ENCODE results near the gene NLRP9. TPM values are rescaled to one million over a fixed set of nuclear protein-coding genes. Genes with fewer than 3 reads are reported as not detected.

Gene NLRP9
- total RNA-seq, 1 experiment from 2014 or later = not detected

GRCh38 chr19:55674841-55675660, 63.2 kb downstream of the NLRP9 start, which contains the start of gene EPN1 (continued):
- TF ChIP-seq, protein P1, sequence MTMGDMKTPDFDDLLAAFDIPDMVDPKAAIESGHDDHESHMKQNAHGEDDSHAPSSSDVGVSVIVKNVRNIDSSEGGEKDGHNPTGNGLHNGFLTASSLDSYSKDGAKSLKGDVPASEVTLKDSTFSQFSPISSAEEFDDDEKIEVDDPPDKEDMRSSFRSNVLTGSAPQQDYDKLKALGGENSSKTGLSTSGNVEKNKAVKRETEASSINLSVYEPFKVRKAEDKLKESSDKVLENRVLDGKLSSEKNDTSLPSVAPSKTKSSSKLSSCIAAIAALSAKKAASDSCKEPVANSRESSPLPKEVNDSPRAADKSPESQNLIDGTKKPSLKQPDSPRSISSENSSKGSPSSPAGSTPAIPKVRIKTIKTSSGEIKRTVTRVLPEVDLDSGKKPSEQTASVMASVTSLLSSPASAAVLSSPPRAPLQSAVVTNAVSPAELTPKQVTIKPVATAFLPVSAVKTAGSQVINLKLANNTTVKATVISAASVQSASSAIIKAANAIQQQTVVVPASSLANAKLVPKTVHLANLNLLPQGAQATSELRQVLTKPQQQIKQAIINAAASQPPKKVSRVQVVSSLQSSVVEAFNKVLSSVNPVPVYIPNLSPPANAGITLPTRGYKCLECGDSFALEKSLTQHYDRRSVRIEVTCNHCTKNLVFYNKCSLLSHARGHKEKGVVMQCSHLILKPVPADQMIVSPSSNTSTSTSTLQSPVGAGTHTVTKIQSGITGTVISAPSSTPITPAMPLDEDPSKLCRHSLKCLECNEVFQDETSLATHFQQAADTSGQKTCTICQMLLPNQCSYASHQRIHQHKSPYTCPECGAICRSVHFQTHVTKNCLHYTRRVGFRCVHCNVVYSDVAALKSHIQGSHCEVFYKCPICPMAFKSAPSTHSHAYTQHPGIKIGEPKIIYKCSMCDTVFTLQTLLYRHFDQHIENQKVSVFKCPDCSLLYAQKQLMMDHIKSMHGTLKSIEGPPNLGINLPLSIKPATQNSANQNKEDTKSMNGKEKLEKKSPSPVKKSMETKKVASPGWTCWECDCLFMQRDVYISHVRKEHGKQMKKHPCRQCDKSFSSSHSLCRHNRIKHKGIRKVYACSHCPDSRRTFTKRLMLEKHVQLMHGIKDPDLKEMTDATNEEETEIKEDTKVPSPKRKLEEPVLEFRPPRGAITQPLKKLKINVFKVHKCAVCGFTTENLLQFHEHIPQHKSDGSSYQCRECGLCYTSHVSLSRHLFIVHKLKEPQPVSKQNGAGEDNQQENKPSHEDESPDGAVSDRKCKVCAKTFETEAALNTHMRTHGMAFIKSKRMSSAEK (CRISPR knock-in tag; IDR thresholded peaks at IDR 0.05; ENCODE audit: borderline replicate concordance) = no peak
- TF ChIP-seq ESRRA (CRISPR knock-in tag; IDR thresholded peaks at IDR 0.05; ENCODE audit: borderline replicate concordance) = peak; percentile 79; the same call in 1 of the 2 replicates
- TF ChIP-seq ZNF512 (CRISPR knock-in tag; IDR thresholded peaks at IDR 0.05; ENCODE audit: borderline replicate concordance) = no peak
- TF ChIP-seq CREM (CRISPR knock-in tag; IDR thresholded peaks at IDR 0.05) = peak; percentile 96
- peak; percentile 89 for TF ChIP-seq EMX1 (CRISPR knock-in tag; IDR thresholded peaks at IDR 0.05)
- TF ChIP-seq RELA (CRISPR knock-in tag; IDR thresholded peaks at IDR 0.05; ENCODE audit: borderline replicate concordance) = peak; percentile 49; the same call in 1 of the 2 replicates
- no peak for TF ChIP-seq GTF2I (CRISPR knock-in tag; conservative IDR thresholded peaks at IDR 0.05)
- peak; percentile 89 for TF ChIP-seq ATF1 (CRISPR knock-in tag; IDR thresholded peaks at IDR 0.05)
- TF ChIP-seq ATF2 (CRISPR knock-in tag; IDR thresholded peaks at IDR 0.05; ENCODE audit: borderline replicate concordance, low read depth) = no peak
- peak; percentile 29; the same call in 1 of the 2 replicates for TF ChIP-seq PRRX2 (CRISPR knock-in tag; IDR thresholded peaks at IDR 0.05)
- TF ChIP-seq CREB1 (CRISPR knock-in tag; IDR thresholded peaks at IDR 0.05) = no peak; the same call in 1 of the 2 replicates
- no peak for TF ChIP-seq KAT7 (CRISPR knock-in tag; IDR thresholded peaks at IDR 0.05; ENCODE audit: borderline replicate concordance)
- no peak for TF ChIP-seq HMGA2 (CRISPR knock-in tag; IDR thresholded peaks at IDR 0.05)
- no peak for TF ChIP-seq ZNF423 (CRISPR knock-in tag; IDR thresholded peaks at IDR 0.05)
- no peak for TF ChIP-seq SOX15 (CRISPR knock-in tag; IDR thresholded peaks at IDR 0.05)
- TF ChIP-seq MLX (CRISPR knock-in tag; IDR thresholded peaks at IDR 0.05) = no peak
- TF ChIP-seq ZSCAN18 (CRISPR knock-in tag; IDR thresholded peaks at IDR 0.05) = no peak
- TF ChIP-seq FOXK1 (CRISPR knock-in tag; IDR thresholded peaks at IDR 0.05) = peak; percentile 92
- TF ChIP-seq ETV6 (CRISPR knock-in tag; IDR thresholded peaks at IDR 0.05) = peak; percentile 95
